K562 (cell line): ENCODE results near the gene ADRA2B. TPM values are rescaled to one million over a fixed set of nuclear protein-coding genes. Genes with fewer than 3 reads are reported as not detected.

ENCODE experiments used
- ARID3A ChIP-seq: IDR thresholded peaks from 2 replicates; pipeline ENCODE4 v1.6.1; 2012; ENCODE audit warnings: low read depth, low read length, improper control_type of control experiment, borderline replicate concordance
- DACH1 ChIP-seq: fragments of 450-650 bp; IDR thresholded peaks from 2 replicates; pipeline ENCODE4 v1.6.1; 2018; ENCODE audit not compliant: partially characterized antibody
- ESRRA ChIP-seq: fragments of 450-650 bp; IDR thresholded peaks from 2 replicates; pipeline ENCODE4 v1.6.1; 2014; ENCODE audit warnings: low read depth, mild to moderate bottlenecking, moderate library complexity, borderline replicate concordance
- FOXO4 ChIP-seq: fragments of 450-650 bp; formaldehyde crosslinking; IDR thresholded peaks from 2 replicates; pipeline ENCODE4 v1.4.0; 2020; ENCODE audit warnings: mild to moderate bottlenecking, moderate library complexity
- GATAD2B ChIP-seq: fragments of 450-650 bp; IDR thresholded peaks from 2 replicates; pipeline ENCODE4 v1.6.1; 2017; ENCODE audit warnings: mild to moderate bottlenecking, borderline replicate concordance
- ILF3 ChIP-seq: fragments of 450-650 bp; IDR thresholded peaks from 2 replicates; pipeline ENCODE4 v1.6.1; 2018; ENCODE audit warnings: antibody characterized with exemption, mild to moderate bottlenecking, moderate library complexity, borderline replicate concordance
- JUND ChIP-seq, 2 experiments: IDR thresholded peaks; 2 replicates in 1 of 2; 3 replicates in 1 of 2; pipeline ENCODE4 v1.6.1; 2011; ENCODE audit warnings: borderline replicate concordance in 2 of 2, low read depth in 2 of 2, low read length in 2 of 2, improper control_type of control experiment in 1 of 2, missing biosample characterization in 1 of 2, missing genetic modification characterization in 1 of 2, missing genetic modification reagents in 1 of 2
- KAT7 ChIP-seq: sonication (generic); formaldehyde crosslinking; IDR thresholded peaks from 2 replicates; pipeline ENCODE4 v1.8.0; 2022; ENCODE audit warnings: missing genetic modification reagents, mild to moderate bottlenecking, borderline replicate concordance
- NFE2 ChIP-seq: IDR thresholded peaks from 2 replicates; pipeline ENCODE4 v1.6.1; 2014; ENCODE audit warnings: antibody characterized with exemption, low read depth
- SMARCA4 ChIP-seq: fragments of 450-650 bp; IDR thresholded peaks from 2 replicates; pipeline ENCODE4 v1.6.1; 2016
- UBTF ChIP-seq, 2 experiments: IDR thresholded peaks; 2 replicates each; pipeline ENCODE4 v1.6.1; 2012; ENCODE audit warnings: improper control_type of control experiment in 2 of 2, low read depth in 2 of 2, low read length in 2 of 2, borderline replicate concordance in 1 of 2
- XRCC5 ChIP-seq: fragments of 200-400 bp; formaldehyde crosslinking; IDR thresholded peaks from 2 replicates; pipeline ENCODE4 v1.6.1; 2017; ENCODE audit warnings: low read depth, mild to moderate bottlenecking, low read length
- ZFPM2 ChIP-seq: fragments of 250-450 bp; sonication (Bioruptor Pico); IDR thresholded peaks from 2 replicates; pipeline ENCODE4 v1.5.1; 2022; ENCODE audit warnings: mild to moderate bottlenecking
- ZNF511 ChIP-seq: sonication (generic); formaldehyde crosslinking; IDR thresholded peaks from 2 replicates; pipeline ENCODE4 v1.8.0; 2022; ENCODE audit warnings: mild to moderate bottlenecking, missing genetic modification reagents
- ZNF766 ChIP-seq: fragments of 200-800 bp; sonication (Bioruptor generic); conservative IDR thresholded peaks from 2 replicates; pipeline ENCODE4 v1.6.1; 2016; ENCODE audit warnings: missing genetic modification characterization, missing compliant biosample characterization
- ZNF77 ChIP-seq: fragments of 250-450 bp; sonication (Bioruptor Pico); IDR thresholded peaks from 2 replicates; pipeline ENCODE4 v1.5.0; 2020
- ZNF780A ChIP-seq: fragments of 250-450 bp; sonication (Bioruptor Pico); IDR thresholded peaks from 2 replicates; pipeline ENCODE4 v1.5.0; 2021; ENCODE audit warnings: mild to moderate bottlenecking
- ZNF79 ChIP-seq: fragments of 250-450 bp; sonication (Bioruptor Pico); IDR thresholded peaks from 2 replicates; pipeline ENCODE4 v1.4.0; 2020; ENCODE audit warnings: low read depth, mild to moderate bottlenecking, moderate library complexity
- polyA plus RNA-seq, 8 experiments: library from polyadenylated mRNA; depleted of rRNA in 4 of 8; stranded (reverse) in 5 of 8; unstranded in 3 of 8; fragments of >200 nt; fragmentation: Nextera tagmentation in 2 of 8; fragmentation: Illumina TruSeq in 1 of 8; extraction: Ambion mirVana in 2 of 8; extraction: Trizol in 1 of 8; gene quantifications; 2 replicates each; pipeline versions ENCODE4 v1.2.1 to v1.2.3, GENCODE V29; 2011 to 2014; ENCODE audit warnings: inconsistent platforms in 1 of 8, missing spikeins in 1 of 8
- total RNA-seq, 7 experiments: library from RNA; depleted of rRNA in 6 of 7; stranded (reverse); fragments of >200 nt in 6 of 7; fragmentation: Illumina TruSeq in 2 of 7; extraction: Trizol in 2 of 7; gene quantifications; 2 replicates each; pipeline versions ENCODE4 v1.2.1 to v1.2.3, GENCODE V29; 2011 to 2021; ENCODE audit warnings: low replicate concordance in 1 of 7

Gene ADRA2B
- total and polyA plus RNA-seq, 9 of the 15 experiments (the other 6 are each of a cell fraction or from before 2014, with no cell fraction given), result not detected

GRCh38 chr2:96157649-96158553 is 41.5 kb upstream of the ADRA2B start (continued):
- TF ChIP-seq ZNF780A (CRISPR knock-in tag) (no peak), DACH1 (no peak), XRCC5 (0 out of 2 replicates have a peak, but pooled peaks have one; percentile 23), ZNF77 (CRISPR knock-in tag) (no peak), GATAD2B (no peak), JUND (IDR thresholded peaks at IDR 0.05; ENCODE audit: borderline replicate concordance, low read depth, low read length) (peak; percentile 9; the same call in 1 of the 2 replicates), JUND (tag; IDR thresholded peaks at IDR 0.05; ENCODE audit: borderline replicate concordance, low read depth, low read length) (no peak), KAT7 (CRISPR knock-in tag) (no peak), ESRRA (no peak), ZNF511 (peak; percentile 85; the same call in 1 of the 2 replicates), ZNF79 (CRISPR knock-in tag) (no peak), NFE2 (peak; percentile 95), ARID3A (no peak), SMARCA4 (peak; percentile 57; the same call in 1 of the 2 replicates), ZFPM2 (CRISPR knock-in tag) (0 out of 2 replicates have a peak, but pooled peaks have one; percentile 12), UBTF (IDR thresholded peaks at IDR 0.05; ENCODE audit: borderline replicate concordance in 1 of 2, low read depth in 2 of 2, low read length in 2 of 2) (no peak), ILF3 (no peak), FOXO4 (CRISPR knock-in tag) (no peak), ZNF766 (CRISPR knock-in tag) (0 out of 2 replicates have a peak, but pooled peaks have one; percentile 59)
